Stimulated activated naive CD8-positive, alpha-beta T cell treated with anti-CD3 and anti-CD28 coated beads, Interleukin-15, amount 100 ng/mL, for 72 hours (primary cell): ENCODE results near the gene MAPK10.

Experiments used
- ATAC-seq: fragments of 150-1000 bp; cut with Tn5 transposase; 2 replicates; pipeline ENCODE4 v1.10.0; 2021; ENCODE audit warnings: mild to moderate bottlenecking, moderate library complexity
- DNase-seq, 2 donors: peaks; one replicate each; pipeline ENCODE4 v3.0.0; 2021 to 2022
- H3K27ac Mint-ChIP-seq, 2 donors: one replicate each; pipeline ENCODE4 v1.8.0; 2022; ENCODE audit warnings: mild to moderate bottlenecking in 2 of 2, mixed read lengths in 2 of 2, moderate library complexity in 2 of 2
- H3K27me3 Mint-ChIP-seq: one replicate; pipeline ENCODE4 v1.8.0; 2022; ENCODE audit warnings: mixed read lengths
- H3K4me1 Mint-ChIP-seq: one replicate; pipeline ENCODE4 v1.8.0; 2022; ENCODE audit warnings: mild to moderate bottlenecking, mixed read lengths
- H3K4me3 Mint-ChIP-seq, 2 donors: one replicate each; pipeline ENCODE4 v1.8.0; 2022; ENCODE audit warnings: mild to moderate bottlenecking in 2 of 2, mixed read lengths in 2 of 2, moderate library complexity in 1 of 2
- H3K9me3 Mint-ChIP-seq, 2 donors: one replicate each; pipeline ENCODE4 v1.8.0; 2022; ENCODE audit warnings: mixed read lengths in 2 of 2

Gene MAPK10

DNA sequence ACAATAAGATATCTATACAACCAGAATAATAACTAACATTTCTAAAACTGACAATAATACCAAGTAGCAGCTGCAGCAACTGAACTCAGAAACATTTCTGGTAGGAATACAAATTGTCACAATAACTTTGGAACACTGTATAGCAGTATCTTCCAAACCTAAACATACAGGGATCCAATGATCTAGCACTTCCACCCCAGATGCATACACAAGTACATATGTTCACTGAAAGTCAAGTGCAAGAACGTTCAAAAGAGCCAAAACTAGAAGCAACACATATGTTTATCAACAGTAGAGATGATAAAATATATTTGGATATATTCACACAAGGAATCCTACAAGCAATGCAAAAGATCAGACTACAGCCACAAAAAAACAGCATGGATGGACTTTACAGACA lies 46.2 kb downstream of the MAPK10 start:
- H3K27me3 Mint-ChIP-seq = no peaks in the 10 kb centered on the region
- ATAC-seq (no peak), DNase-seq (no peak)
- no peaks in the 10 kb centered on the region for H3K4me1 Mint-ChIP-seq
- H3K4me3 Mint-ChIP-seq = no peak overlapping the region
- H3K9me3 Mint-ChIP-seq = no peaks in the 10 kb centered on the region
- no peak overlapping the region for H3K27ac Mint-ChIP-seq

DNA sequence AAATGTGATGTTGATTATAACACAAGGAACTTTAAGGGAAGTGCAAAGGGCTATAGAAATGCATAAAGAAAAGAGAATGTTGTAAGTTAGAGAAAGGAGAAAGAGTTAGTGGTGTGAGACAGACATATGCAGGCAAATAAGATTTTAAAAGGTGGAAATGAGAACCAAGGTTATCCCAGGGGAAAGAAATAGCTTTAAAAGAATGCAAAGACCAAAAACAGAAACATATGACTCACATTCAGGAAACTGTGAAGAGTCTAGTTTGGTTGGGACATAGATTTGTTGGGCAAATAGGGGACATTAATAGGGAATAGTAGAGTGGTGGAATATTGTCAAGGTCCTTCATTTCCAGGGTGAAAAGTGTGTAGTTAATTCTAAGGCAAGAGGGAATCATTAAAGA lies 52.4 kb downstream of the MAPK10 start:
- H3K27me3 Mint-ChIP-seq = no peaks in the 10 kb centered on the region
- no peak overlapping the region for H3K4me3 Mint-ChIP-seq
- H3K27ac Mint-ChIP-seq = no peak overlapping the region
- H3K4me1 Mint-ChIP-seq = no peaks in the 10 kb centered on the region
- DNase-seq (no peak), ATAC-seq (no peak)
- no peaks in the 10 kb centered on the region for H3K9me3 Mint-ChIP-seq

DNA sequence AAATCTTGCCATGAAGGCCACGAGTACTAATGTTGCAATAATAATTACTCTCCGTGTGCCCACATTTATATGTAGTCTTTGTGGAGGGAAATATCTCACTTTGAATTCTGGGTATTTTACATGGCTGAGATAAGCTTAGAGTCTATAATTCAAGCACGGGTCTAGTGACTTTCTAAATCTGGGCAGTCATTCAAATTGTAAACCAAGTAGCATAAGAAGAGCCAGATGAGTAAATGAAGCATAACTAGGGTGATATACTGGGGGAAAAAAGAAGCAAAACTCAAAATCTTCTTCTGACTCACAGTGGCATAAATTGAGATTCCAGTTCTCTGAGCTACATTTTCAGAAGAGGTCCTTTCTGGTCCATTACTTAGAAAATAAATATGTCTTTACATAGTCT lies 53.0 kb downstream of the MAPK10 start:
- Mint-ChIP-seq H3K4me1 (no peaks in the 10 kb centered on the region), H3K9me3 (no peaks in the 10 kb centered on the region), H3K4me3 (no peak overlapping the region), H3K27me3 (no peaks in the 10 kb centered on the region), H3K27ac (no peak overlapping the region)
- ATAC-seq (no peak), DNase-seq (no peak)

DNA sequence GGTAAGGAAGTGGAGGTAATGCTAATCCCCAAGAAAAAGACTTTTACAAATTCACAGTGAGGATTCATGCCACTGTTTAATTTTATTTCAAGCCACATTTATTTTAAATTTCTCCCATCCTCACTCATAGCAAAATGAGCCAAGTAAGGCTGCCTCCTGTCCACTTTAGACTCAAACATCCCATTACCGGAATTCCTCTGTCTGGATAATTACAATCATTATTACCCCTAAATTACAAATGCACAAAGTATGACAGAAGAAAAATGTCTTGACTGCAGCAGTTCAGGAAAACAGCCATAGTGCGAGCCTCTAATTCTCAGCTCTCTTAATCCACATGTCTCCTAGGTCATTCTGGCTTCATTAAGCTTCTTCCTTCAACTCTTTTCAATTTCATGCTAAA lies 57.0 kb downstream of the MAPK10 start:
- H3K4me3 Mint-ChIP-seq = no peak overlapping the region
- H3K4me1 Mint-ChIP-seq = no peaks in the 10 kb centered on the region
- H3K9me3 Mint-ChIP-seq = no peaks in the 10 kb centered on the region
- H3K27ac Mint-ChIP-seq = no peak overlapping the region
- H3K27me3 Mint-ChIP-seq = no peaks in the 10 kb centered on the region
- no peak for ATAC-seq
- DNase-seq = no peak

DNA sequence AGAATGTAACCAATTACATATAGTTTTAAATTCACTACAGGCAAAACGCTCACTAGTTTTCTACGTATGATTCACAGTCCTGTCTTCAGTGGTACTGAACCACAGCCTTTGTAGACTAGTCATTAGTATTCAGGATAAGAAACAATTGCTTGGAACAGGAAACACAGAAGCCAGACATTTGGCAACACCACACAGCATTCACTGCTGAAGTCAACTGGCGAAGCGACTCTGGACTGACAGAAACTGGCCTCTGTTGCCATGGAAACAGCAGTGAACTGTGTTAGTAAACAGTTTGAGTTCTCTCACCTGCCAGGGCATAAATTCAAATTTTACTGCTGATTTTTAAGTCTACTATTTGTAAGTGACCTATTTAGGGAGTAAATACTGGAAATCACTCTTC lies 57.6 kb downstream of the MAPK10 start:
- Mint-ChIP-seq H3K9me3 (no peaks in the 10 kb centered on the region), H3K27ac (no peak overlapping the region), H3K4me3 (no peak overlapping the region), H3K4me1 (no peaks in the 10 kb centered on the region), H3K27me3 (no peaks in the 10 kb centered on the region)
- DNase-seq (no peak), ATAC-seq (no peak)

DNA sequence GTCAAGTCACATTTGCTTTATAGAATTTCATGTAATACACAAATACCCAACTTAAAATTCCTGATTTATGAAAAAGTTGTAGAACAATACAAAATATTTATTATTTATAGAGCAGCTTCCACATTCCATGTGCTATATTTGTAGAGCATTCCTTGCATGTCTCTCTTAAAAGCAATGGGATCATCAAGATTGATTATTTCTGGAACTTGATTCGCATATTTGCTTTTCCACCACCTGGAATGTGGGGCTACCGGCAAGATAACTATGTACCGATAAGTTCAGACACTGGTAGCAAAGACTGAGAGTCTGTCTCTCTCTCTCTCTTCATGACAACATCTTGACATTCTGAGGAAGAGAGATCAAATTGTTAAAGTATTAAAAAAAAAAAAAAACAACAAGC lies 59.3 kb downstream of the MAPK10 start:
- no peaks in the 10 kb centered on the region for H3K27me3 Mint-ChIP-seq
- DNase-seq (no peak), ATAC-seq (no peak)
- H3K4me3 Mint-ChIP-seq = no peak overlapping the region
- no peaks in the 10 kb centered on the region for H3K9me3 Mint-ChIP-seq
- H3K4me1 Mint-ChIP-seq = no peaks in the 10 kb centered on the region
- no peak overlapping the region for H3K27ac Mint-ChIP-seq

DNA sequence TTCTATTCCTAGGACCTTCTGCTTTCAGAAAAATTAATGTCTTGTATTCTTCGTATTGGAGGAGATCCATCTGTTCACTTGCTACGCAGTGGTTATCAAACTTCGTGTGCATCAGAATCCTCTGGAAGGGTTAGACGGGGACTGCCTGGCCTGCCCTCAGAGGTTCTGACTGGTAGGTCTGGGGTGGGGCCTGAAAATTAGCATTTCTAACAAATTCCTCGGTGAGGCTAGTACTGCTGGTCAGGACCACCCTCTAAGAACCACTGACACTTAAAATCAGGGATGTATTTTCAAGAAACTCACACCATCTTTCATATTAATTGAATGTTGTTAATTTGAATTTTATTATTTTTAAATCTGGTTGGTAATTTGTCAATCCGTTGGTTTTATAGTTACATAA lies 63.0 kb downstream of the MAPK10 start:
- Mint-ChIP-seq H3K4me1 (no peaks in the 10 kb centered on the region), H3K27me3 (no peaks in the 10 kb centered on the region), H3K4me3 (no peak overlapping the region), H3K27ac (no peak overlapping the region), H3K9me3 (no peaks in the 10 kb centered on the region)
- ATAC-seq = no peak
- DNase-seq = no peak

DNA sequence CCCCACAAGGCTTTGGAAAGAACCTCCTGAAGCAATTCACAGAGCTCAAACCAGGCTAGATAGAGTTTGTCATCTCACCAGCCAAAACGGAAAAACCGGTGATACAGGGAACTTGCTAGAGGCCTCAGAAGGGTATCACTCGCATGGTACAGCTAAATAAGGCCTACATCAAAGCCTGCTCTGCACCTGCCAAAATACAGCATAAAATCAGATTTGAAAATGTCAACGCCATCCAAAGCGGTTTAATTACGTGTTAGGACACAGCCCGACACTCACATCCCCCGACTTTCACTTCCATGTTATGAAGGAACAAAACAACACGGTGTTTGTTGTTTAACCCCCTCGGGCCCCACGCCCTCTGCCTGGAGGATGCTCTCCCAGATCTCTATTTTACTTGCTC lies 65.0 kb downstream of the MAPK10 start:
- ATAC-seq (no peak), DNase-seq (no peak)
- Mint-ChIP-seq H3K4me3 (no peak overlapping the region), H3K4me1 (no peaks in the 10 kb centered on the region), H3K27ac (no peak overlapping the region), H3K27me3 (no peaks in the 10 kb centered on the region), H3K9me3 (no peaks in the 10 kb centered on the region)

DNA sequence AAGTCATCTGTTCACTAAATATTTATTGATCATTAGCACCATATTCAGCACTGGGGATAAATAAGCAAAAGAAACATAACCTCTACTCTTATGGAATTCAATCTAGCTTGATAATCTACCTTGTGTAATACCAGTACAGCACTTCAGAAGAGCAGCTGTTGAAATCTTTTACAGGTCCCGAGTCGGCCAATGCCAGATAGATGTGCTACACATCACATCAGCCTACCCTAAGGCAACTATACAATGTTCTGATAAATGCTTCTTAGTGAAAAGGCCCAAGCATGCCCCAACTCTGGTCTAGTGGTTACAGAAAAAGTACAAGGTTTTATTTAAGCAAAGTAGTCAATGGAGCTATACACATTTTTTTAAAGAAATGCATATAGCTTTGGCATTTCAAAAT lies 68.7 kb downstream of the MAPK10 start:
- Mint-ChIP-seq H3K9me3 (no peaks in the 10 kb centered on the region), H3K27ac (no peak overlapping the region), H3K4me1 (no peaks in the 10 kb centered on the region), H3K27me3 (no peaks in the 10 kb centered on the region), H3K4me3 (no peak overlapping the region)
- DNase-seq = no peak
- ATAC-seq = no peak

DNA sequence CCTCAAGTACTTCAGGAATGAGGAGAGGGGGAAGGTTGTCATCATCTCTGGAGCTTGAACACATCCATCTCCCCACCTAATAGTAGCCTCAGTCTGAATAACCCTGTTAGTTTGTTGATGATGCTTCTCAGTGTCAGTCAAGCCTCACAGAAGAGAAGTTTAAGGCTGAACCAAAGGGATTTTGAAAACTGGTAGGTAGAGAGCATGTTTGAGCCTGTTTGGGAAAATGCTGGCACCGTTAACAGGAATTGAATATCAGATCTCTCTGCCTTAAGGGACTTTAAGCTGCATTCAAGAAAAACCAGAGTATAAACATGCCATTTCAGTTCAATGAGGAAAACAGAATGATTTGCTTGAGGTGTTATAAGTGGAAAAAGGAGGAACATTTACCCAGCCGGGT lies 73.1 kb downstream of the MAPK10 start:
- H3K4me1 Mint-ChIP-seq = no peaks in the 10 kb centered on the region
- no peak overlapping the region for H3K27ac Mint-ChIP-seq
- no peaks in the 10 kb centered on the region for H3K9me3 Mint-ChIP-seq
- DNase-seq = no peak
- ATAC-seq = no peak
- no peak overlapping the region for H3K4me3 Mint-ChIP-seq
- no peaks in the 10 kb centered on the region for H3K27me3 Mint-ChIP-seq

DNA sequence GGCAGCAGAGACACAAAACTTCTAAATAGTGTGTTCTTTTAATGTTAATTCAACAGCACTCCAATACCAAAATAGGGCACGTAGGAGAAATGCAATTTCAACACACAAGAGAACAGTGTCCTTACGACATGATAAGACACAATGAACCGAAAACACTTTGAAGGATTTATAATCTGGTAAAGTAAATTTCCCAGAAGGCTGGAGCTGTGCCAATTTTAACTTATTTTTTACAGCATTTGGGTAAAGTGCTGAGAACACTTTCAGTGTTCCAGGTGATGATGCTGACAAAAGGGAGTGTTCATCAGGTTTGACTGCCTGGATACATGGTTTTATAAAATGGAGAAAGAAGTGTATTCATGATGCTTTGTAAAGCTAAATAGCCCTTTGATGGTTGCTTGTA lies 76.5 kb downstream of the MAPK10 start:
- no peaks in the 10 kb centered on the region for H3K27me3 Mint-ChIP-seq
- H3K27ac Mint-ChIP-seq = no peak overlapping the region
- DNase-seq (no peak), ATAC-seq (no peak)
- no peaks in the 10 kb centered on the region for H3K4me1 Mint-ChIP-seq
- no peak overlapping the region for H3K4me3 Mint-ChIP-seq
- H3K9me3 Mint-ChIP-seq = no peaks in the 10 kb centered on the region

DNA sequence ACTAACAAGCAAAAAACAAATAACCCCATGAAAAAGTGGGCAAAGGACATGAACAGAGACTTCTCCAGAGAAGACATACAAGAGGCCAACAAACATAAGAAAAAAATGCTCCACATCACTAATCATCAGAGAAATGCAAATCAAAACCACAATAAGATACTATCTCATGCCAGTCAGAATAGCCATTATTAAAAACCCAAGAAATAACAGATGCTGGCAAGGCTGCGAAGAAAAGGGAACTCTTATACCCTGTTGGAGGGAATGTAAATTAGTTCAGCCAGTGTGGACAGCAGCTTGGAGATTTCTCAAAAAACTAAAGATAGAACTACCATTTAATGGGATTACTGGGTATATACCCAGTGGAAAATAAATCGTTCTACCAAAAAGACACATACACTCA lies 79.6 kb downstream of the MAPK10 start:
- Mint-ChIP-seq H3K9me3 (no peaks in the 10 kb centered on the region), H3K27me3 (no peaks in the 10 kb centered on the region), H3K4me3 (no peak overlapping the region), H3K4me1 (no peaks in the 10 kb centered on the region), H3K27ac (no peak overlapping the region)
- DNase-seq (no peak), ATAC-seq (no peak)

DNA sequence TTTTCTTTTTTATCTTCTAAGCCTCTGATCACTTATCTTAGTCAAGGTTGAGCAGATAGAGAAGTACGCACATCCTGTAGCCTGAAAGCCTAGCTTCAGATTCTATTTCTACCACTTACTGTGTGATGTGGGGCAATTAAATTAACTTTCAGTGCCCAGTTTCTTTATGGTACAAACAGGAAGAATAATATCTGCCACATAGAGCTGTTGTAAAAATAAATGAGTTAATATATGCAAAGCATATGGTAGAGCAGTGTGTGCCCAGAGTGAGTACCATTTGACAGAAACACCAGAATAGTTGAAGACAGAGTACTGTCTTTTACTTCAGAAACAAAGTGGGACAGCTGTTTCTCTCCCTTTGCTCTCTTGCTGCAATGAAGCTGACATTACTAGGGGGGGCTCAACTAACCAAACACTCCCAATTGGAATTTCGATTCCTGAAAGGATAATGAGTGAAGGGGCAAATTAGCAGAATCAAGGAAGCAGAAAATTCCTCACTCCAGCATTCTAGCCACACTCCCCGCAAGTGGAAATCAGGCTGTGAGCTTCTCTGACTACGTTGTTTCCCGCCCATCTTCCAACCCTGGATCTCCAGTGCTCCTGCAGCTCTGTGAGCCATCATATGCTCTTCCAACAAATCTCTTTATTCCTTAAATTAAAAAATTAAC lies 80.4 kb downstream of the MAPK10 start:
- Mint-ChIP-seq H3K4me3 (no peak overlapping the region), H3K27ac (no peak overlapping the region), H3K27me3 (no peaks in the 10 kb centered on the region), H3K4me1 (no peaks in the 10 kb centered on the region), H3K9me3 (no peaks in the 10 kb centered on the region)
- no peak for DNase-seq
- no peak for ATAC-seq

DNA sequence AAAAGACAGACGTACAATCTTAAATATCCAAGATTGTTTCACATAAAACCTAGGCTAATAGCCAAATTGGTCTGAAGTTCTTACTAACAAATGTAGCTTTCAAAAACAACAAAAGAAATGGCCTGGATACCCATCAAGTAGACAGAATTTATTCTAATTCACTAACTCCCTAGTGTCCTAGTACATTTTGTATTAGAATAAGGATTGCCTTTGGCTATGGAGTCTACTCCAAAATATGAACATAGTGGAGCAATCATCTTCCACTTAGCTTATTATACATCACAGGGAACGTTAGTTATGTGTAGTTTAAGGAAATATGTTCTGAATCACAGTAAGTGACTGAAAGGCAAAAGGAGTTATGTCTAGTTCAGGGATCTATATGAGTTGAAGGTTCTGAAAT lies 81.7 kb downstream of the MAPK10 start:
- H3K4me1 Mint-ChIP-seq = no peaks in the 10 kb centered on the region
- no peak for ATAC-seq
- no peak for DNase-seq
- no peaks in the 10 kb centered on the region for H3K9me3 Mint-ChIP-seq
- H3K27ac Mint-ChIP-seq = no peak overlapping the region
- H3K4me3 Mint-ChIP-seq = no peak overlapping the region
- H3K27me3 Mint-ChIP-seq = no peaks in the 10 kb centered on the region

DNA sequence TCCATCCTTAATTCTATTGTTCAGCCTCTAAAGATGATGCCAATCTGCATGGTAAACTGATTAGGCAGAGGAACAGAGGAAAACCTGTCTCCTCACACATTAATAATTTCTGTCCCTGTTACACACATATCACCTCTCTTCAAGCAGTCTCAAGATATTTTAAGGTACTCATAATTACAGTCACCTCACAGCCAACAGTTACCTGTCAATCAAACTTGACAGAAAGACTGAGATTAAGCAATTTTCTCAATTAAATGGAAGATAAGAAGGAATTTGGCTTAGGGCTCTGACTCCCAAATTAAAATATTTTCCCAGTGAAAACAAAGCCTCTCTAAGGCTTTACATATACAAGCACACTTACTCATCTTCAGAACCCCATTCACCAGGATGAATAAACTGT lies 85.2 kb downstream of the MAPK10 start:
- Mint-ChIP-seq H3K27me3 (no peaks in the 10 kb centered on the region), H3K9me3 (no peaks in the 10 kb centered on the region), H3K4me3 (no peak overlapping the region), H3K4me1 (no peaks in the 10 kb centered on the region), H3K27ac (no peak overlapping the region)
- DNase-seq (no peak), ATAC-seq (no peak)

DNA sequence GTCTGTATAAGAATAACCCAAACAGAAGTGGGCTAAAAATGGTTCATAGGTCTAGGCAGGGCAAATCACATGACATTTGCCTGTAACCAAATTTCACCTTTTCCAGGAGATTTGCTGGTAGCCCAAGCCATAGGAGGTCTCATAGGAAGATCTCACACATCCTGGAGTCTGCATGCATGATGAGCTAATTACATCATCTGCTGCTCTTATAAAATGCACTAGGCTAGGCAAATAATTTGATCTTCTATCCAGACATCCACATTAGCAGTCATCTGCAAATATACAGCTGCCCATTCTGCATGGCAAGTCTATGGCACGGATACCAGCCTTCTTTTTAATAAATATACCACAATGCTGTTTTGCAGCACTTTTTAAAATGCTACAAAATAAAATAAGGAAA lies 87.2 kb downstream of the MAPK10 start:
- H3K4me3 Mint-ChIP-seq = no peak overlapping the region
- no peaks in the 10 kb centered on the region for H3K4me1 Mint-ChIP-seq
- DNase-seq (no peak), ATAC-seq (no peak)
- no peak overlapping the region for H3K27ac Mint-ChIP-seq
- H3K9me3 Mint-ChIP-seq = no peaks in the 10 kb centered on the region
- no peaks in the 10 kb centered on the region for H3K27me3 Mint-ChIP-seq

DNA sequence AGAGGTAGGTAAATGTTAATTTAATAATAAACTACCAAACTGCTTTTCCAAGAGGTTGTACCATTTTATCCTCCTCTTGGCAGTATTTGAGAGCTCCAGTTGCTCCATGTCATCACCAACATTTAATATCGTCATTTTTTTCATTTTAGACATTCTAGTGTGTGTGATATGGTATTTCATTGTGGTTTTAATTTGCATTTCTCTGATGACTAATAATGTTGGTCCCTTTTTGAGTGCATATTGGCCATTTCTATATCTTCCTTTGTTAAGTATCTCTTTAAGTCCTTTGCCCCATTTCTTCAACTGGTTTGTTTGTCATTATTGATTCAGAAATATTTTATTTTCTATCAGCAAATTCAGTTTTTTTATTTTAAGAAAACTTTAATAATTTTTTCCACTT lies 88.8 kb downstream of the MAPK10 start:
- ATAC-seq (no peak), DNase-seq (no peak)
- no peak overlapping the region for H3K27ac Mint-ChIP-seq
- no peaks in the 10 kb centered on the region for H3K4me1 Mint-ChIP-seq
- H3K4me3 Mint-ChIP-seq = no peak overlapping the region
- H3K9me3 Mint-ChIP-seq = no peaks in the 10 kb centered on the region
- no peaks in the 10 kb centered on the region for H3K27me3 Mint-ChIP-seq
